HPDE6-E6E7 (cell line): ENCODE data around the gene NCOA7.
"Not testable (repeated sequence)": the region's sequence is repeated elsewhere in the genome, so short reads cannot be mapped to it uniquely, and the experiment has no call there.

ENCODE experiments used
- DNase-seq: peaks from one replicate; pipeline ENCODE4 v3.0.0; 2011; ENCODE audit warnings: missing footprints; ENCODE audit errors: extremely low spot score

The NCOA7 gene

DNA sequence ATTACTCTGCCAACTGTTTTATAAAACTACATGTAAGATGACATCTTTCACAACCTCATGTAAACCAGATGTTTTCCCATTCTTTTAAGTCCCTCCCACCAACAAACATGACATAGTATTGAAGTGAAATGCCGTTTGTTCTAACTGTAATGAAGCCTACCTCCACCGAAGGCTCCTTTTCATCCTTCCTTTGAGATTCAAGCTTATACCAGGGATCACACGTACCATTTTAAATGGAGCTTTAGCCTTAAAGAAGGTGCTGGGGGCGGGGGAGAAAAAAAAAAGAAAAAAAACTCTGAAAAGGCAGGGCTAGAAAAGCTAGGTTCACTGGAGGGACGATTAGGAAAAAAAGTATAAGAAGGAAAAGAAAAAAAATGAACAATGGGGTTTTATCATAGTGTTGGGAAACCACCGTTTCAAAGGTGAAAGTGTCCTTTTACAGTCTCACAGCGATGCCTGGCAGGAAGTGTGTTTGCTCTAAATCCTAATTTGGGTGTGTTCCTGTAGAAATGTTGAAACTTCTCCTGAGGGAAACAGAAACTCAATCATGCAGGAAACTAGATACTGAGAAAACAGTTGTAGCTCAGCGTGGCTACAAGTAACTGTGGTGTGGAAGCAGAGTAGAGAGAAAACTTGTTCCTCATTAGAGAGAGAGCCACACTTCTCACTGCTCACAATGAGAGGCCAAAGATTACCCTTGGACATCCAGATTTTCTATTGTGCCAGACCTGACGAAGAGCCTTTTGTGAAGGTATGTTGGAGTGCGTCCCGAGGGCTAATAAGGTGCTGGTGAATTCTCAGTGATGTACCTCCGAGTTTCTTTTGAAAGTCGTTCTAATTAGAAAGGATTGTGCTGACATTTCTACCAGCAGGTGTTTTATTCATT is 128.2 kb downstream of the NCOA7 start:
- DNase-seq: peak; percentile 59

DNA sequence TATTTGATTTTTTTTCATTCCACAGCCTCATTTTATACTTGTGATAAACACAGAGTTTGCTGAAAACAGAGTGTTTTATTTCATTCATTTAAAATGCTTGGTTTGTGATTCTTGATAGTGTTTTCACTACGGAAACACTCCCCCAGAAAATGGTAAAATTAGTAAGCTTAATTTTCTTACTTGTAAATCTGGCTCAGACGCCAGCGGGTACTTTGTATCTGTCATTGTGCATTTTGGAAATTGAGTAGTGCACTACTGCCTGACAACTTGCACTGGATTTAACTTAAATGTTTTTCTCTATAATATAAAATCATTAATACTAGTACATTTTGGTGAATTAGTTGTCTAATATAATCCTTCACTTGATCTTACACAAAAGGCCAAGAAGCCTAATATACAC is 128.9 kb downstream of the NCOA7 start:
- DNase-seq: no peak

DNA sequence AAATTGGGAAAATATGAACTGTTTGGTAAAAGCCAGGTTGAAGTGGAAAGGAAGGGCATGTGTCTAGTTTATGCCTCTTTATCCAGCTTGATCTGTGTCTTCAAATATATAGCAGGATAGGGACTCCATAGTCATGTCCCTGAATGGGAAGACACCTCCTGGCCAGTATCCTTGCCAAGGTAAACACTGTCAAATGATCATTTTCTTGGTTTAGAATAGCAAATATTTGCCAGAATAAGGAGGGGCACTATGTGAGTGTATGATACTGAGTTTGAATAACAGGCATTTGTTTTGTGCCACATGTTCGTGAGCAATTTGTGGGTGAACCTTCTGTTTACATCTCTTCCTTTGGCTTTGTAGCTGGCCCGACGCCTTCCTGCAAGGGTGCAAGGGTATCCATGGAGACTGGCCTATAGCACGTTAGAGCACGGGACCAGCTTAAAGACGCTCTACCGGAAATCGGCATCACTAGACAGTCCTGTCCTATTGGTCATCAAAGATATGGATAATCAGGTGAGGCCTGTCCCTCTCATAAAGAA is 131.6 kb downstream of the NCOA7 start:
- no peak for DNase-seq

DNA sequence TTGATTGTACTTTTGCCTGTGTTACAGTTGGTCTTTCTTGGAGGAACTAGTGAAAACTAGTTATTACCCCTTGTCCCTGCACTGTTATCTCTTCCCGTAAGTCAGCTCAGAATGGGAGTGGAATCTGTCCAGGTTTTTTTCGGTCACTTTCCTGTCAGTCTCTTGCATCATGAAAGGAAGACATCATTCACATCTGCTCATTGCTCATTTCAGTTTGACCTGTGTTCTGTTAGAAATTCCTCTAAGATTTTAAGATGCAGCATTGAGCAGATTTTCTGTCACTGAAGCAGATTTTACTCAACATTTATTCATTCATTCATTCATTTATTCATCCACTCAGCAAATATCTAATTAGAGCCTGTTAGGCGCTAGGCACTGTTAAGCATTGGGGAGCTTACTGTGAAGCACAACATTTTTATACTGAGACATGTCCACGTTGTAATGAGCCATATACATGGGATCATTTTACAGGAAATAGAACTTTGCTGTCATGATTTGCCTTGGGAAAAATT is 132.7 kb downstream of the NCOA7 start:
- DNase-seq: no peak

DNA sequence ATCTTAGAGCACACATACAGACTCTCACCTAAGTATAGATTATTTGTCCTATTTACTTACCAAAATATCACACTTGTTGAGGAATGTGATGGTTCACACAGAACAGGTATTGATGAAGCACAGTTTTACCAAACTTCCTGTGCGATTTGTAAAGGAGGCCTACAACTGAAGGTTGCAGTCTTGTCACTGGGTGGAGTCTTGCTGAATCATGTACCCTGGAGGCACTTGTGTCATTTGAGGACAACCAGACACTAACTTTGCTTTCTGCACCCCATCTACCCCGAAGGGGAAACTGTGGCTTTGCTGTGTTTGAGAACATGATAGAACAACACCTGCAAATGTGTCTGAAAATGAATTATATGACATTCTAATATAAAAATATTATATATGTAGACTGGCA is 133.4 kb downstream of the NCOA7 start:
- DNase-seq: no peak

DNA sequence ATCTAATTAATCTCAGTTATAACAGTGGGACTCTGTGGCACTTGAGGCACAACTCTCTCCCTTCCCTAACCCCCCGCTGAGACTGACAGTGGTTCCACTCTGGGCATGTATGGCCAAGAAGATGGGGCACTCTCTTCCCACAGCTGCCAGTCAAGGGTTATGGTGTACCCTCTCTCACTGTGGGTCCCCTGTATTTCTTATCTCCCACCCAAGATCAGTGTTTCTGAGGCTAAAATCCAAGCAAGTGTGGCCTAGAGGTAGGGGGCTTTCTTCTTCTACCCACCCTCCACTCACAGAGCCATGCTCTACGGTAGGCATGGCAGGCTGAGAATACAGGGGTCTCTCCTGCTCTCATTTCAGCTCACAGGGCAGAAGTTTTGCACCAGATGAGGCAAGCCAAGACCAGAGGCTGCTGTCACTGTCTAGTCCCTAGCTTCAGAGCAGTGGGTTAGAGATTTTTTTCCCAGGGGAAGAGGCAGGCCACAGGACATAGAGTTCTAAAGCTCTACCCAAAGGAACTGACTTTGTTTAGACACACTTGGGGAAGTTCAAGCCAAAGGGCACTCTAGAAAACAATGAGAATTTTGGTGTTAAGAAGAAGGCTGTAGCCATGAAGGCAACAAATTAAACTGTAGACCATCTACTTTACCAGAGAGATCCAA is 134.1 kb downstream of the NCOA7 start:
- DNase-seq: no peak

DNA sequence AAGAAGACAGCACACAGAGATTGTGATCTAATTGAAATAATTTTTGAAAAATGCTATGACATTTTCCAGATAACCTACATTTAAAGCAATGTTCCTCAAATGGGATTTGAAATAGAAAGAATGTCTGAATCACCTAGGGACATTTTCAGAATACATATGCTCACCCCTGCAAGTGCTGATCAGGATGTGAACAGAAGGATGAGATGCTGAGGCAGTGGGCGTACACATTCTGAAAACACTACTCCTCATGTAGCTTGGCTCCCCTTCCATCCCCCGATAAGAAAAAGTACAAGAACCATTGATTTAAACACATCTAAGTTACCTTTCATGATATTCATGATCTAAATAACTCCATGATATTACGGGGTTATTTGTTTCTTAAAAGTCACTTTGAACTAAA is 136.0 kb downstream of the NCOA7 start:
- no peak for DNase-seq

DNA sequence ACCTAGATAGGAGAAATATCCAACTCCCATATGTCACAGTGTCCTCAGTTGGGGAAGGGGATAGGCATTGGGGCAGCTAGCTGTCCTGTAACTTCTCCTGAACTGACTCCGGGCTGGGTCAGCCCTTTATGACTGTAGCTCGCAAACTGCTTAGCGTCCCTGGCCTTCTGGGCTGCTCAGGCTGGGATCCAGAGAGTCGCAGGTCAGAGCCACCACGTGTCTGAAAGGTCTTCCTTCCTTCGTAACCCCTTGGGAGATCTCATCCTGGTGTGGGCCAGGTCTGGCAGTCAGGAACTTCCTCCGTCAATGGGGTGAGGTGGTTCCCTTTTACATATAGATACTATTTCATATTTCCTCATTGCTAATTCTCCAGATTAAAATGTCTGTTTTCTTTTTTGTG is 137.0 kb downstream of the NCOA7 start:
- no peak for DNase-seq

DNA sequence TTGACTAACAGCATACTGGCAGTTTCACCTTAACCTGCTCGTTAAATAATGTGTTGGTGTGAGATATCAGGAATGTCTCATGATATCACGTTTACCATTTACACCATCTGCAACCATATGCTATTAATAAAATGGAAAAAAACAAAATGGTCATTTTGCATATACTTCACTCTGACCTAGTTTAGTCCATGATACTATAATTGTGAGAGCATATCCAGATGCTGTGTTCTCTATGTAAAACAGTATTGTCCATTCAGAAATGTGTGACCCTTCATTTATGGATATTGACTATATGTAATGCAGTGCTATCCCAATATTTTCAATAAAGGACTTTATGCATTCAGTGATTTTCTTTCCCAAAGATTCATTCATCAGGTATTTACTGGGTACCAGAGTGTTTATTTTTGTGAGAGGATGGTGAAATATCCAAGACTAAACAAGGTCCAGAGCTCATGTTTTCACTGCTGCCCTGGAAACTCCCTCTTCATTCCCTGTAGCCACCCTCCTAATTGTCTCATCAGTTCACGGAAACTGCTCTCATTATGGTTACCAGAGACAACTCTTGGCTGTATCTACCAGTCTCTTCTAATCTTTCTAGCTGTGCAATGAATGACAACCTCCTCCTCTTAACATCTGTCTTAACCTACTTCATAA is 140.1 kb downstream of the NCOA7 start:
- no peak for DNase-seq

DNA sequence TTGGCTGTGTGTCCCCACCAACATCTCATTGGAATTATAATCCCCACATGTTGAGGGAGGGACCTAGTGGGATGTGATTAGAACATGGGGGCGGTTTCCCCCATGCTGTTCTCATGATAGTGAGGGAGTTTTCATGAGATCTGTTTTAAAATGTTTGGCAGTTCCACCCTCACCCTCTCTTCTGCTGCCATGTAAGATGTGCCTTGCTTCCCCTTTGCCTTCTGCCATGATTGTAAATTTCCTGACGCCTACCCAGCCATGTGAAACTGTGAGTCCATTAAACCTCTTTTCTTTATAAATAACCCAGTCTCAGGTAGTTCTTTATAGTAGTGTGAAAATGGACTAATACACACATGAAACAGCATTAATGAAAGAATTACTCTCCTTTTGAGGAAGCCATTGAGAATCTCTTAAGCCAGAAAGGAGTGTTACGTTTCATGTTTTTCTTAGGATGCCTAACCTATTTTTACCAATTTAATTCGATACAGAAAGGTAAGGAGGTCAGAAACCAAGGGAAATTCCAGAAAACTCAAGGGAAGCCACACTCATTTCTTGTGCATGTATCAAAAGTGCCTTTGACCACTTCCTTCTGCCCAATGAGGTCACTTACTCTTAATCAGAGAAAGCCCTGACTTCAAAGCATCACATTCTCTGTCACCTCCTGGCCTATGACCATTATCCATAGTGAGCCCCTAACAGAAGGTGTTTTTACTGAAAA is 141.1 kb downstream of the NCOA7 start:
- DNase-seq: no peak

DNA sequence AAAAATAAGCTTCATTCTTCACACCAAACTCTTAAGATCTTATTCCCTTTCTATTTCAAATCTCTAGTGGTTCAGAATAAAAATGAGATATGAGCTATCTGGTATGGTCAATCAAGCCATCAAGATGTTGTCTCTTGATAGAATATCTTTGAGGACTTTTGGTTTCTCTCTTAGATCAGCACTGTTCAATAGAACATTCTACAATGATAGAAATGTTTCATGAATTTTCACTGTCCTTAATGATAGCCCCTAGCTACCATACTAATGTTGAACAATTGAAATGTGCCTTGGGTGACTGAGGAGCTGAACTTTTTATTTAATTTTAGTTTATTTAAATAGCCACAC is 141.7 kb downstream of the NCOA7 start:
- DNase-seq: no peak

DNA sequence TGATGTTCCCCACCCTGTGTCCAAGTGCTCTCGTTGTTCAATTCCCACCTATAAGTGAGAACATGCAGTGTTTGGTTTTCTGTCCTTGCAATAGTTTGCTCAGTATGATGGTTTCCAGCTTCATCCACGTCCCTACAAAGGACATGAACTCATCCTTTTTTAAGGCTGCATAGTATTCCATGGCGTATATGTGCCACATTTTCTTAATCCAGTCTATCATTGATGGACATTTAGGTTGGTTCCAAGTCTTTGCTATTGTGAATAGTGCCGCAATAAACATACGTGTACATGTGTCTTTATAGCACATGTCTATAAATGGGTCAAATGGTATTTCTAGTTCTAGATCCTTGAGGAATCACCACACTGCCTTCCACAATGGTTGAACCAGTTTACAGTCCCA is 144.8 kb downstream of the NCOA7 start:
- not testable (repeated sequence) for DNase-seq

DNA sequence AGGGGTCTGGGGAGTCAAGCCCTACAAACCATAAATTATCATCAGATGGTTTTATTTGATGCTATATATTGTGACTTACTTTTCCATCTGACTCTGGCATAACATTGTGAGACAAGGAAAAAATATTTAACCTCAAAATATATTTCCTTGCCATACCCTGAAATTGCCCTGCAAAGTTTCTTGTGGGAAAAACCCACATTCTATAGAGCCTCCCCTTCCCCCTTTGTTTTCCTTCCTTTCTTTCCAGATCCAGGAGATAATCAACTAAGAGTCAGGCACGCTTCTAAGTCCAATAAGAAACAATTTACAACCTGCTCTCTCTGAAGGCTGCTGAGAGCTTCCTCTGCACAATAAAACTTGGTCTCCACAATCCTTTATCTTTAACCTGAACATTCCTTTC is 148.3 kb downstream of the NCOA7 start:
- no peak for DNase-seq

DNA sequence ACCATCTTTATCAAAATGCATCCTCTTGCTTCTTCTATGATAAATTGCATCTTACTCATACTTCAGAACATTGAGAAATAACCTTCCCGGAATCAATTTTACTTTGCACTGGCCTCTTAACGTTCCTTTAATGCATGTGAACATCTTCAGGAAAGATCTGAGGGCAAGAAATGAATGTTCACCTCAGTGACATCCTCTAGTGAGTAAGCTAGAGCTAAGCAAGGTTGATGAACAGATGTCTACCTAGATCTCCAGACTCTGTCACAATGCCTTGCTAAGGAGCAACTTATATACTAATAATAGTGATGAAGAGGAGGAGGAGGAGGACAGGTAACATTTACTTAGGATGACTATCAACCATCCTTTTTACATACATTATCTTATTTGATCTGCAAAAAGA is 149.0 kb downstream of the NCOA7 start:
- no peak for DNase-seq

DNA sequence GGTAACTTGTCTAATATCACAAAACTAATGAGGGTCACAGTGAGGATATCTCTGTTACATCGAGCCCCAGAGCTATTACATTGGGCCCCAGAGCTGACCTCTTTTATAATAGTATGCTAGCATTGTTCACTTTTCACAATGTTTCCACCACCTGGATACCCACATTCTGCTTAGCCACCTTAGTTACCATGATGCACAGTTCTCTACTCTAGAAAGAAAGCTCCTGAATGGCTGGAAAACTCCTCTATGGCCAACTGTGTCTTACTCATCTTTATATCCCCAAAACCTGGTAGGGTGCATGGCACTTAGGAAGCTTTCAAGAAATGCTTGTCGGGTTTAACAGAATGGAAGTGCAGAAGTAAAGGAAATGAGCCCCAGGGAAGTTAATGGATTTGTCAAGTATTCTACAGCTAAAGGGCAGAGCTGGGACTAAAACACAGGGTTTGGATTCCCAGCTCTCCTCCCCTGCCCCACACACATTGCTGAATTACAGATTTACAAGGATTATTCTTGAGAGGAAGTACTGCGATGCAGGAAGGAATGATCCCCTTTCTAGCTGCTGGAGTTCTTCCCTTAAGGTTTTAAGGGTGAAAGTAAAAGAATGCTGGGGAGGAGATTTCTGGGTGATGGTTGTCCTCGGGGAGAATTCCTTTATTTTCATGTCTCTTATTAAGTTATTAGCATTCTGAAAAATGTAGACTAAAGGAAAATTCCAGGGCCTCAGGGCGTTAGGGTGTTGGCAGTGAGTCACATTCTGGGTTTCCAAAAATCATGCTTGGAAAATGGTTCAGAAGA is 149.7 kb downstream of the NCOA7 start:
- no peak for DNase-seq

DNA sequence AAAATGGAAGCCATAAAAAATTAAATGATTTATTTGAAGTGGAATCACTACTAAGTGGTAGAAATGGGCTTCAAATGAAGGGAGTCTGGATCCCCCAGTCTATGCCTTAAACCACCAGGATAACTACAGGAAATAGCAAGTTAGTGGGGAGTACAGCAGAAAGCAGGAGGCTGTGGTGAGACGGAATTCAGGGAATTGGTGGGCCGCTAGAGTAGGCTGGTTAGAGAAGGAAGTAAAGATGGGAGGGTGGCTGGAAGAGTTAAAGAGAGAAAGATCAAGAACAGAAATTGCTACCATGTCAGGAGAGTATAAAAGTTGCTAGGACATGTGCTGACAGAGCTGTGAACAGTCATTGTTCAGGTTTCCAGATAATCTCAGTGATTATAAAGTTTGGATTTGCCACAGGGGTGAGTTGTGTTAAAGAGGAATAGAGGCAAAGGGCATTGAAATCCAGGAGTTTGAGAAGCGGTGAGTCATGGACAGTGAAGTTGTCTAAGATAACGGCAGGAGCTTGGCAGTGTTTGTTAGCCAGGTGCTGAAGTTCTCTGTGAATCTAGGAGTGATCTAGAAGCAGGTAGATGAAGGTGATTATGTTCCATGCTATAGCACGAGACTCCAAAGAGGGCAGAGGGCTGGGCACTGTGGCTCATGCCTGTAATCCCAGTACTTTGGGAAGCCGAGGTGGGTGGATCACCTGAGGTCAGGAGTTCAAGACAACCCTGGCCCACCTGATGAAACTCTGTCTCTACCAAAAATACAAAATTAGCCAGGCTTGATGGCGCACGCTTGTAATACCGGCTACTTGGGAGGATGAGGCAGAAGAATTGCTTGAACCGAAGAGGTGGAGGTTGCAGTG is 152.1 kb downstream of the NCOA7 start:
- DNase-seq: no peak

DNA sequence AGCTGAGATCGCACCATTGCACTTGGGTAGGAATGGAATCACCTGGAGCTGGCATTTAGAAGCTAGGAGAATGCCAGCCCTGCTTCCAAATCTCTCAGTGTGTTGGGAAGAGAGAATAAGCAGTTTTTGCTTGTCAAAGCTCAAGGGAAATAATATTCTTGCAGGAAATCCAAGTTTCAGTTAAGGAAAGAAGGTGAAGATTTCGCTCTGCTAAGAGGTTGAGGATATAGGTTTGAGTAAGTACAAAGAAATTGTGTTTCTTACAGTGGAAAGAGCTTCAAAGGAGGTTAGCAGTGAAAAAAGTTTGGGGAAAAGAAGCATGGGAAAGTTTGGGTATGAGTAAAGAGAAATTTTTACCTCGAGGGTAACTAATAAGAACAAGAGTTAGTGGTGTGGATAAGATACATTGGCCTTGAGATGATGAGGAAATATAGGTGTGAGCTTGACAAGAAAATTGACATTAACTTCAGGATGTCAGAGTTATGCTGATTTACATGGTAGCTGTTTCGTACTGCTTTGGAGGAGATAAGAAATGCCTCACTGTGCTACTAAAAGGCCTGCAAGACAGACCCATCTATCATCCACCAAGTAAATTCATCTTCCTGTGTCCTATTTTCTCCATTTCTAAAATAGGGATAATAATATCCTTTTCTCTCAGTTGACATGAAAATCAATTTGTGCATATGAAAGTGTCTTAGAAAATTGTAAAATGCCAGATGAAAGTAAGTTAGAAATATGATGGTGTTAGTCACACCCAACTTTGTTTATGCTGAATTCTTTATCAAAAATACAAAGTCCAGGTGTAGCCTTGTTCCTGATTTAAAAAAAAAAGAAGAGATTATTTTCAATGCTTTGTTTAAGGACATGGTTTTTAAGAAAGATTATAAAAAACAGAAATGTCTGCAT is 153.0 kb downstream of the NCOA7 start:
- no peak for DNase-seq

DNA sequence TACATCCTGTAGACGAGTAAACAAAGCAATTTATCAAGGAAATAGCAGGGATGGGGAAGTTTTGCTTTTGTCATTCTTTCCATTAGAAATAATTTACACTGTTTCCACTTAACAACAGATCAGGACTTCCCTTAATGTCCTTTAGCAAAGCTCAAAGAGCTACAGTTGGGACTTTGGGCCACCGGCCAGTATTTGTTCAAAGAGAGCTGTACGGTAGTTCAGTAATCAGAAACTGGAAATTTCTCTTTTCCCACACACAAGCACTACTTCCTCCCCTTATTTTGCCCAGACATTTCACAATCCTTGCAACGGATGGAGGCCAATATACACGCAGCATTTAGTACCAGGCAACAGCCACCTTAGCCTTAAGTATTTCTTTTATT is 153.7 kb downstream of the NCOA7 start:
- no peak for DNase-seq

DNA sequence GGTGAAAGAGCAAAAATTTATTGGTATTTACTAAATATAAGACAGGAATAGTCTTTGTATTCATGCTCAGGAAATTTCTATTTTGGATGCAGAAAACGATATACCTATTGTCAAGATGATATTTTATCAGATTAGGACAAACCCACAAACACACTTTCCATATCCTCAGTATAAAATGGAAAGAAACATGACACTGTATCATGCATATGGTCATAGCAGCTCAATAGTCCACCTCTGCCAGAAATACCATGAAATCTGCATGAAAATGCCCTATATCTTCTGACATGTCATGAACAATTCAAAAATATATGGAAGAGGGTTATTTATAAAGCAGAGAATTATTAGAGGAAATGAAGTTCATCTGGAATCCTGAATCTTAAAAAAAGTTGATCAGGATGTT is 154.1 kb downstream of the NCOA7 start:
- DNase-seq: no peak
